HEK293 (cell line): ENCODE measurements around the gene ATRNL1.

Experiments used
- CTCF ChIA-PET: fragments of 350-600 bp; formaldehyde crosslinking; extraction: SDS; loops from one replicate; lab custom pipeline; 2021; ENCODE audit warnings: antibody characterized with exemption; lab: Yijun Ruan, JAX
- POLR2A ChIA-PET: fragments of 300-600 bp; formaldehyde crosslinking; extraction: SDS; loops from one replicate; lab custom pipeline; 2020; ENCODE audit warnings: antibody characterized with exemption, inconsistent platforms; lab: Yijun Ruan, JAX
- H3K27ac ChIP-seq: fragments of 200-500 bp; sonication (Bioruptor generic); 2 replicates; pipeline ENCODE4 v1.5.1; 2014; ENCODE audit warnings: low read depth, low read length, control low read depth, inconsistent platforms; ENCODE audit errors: extremely low read depth
- H3K36me3 ChIP-seq, 2 experiments: fragments of 200-500 bp in 1 of 2; sonication (Bioruptor generic) in 1 of 2; 1 replicate in 1 of 2; 2 replicates in 1 of 2; pipeline ENCODE4 v1.5.1; 2014 to 2017; ENCODE audit warnings: inconsistent platforms in 2 of 2, low read length in 2 of 2; ENCODE audit not compliant: control insufficient read depth in 2 of 2, insufficient read depth in 1 of 2
- H3K4me1 ChIP-seq: fragments of 200-500 bp; sonication (Bioruptor generic); 2 replicates; pipeline ENCODE4 v1.5.1; 2014; ENCODE audit warnings: mild to moderate bottlenecking, low read length, inconsistent platforms; ENCODE audit not compliant: control insufficient read depth, insufficient read depth
- H3K4me3 ChIP-seq: 2 replicates; pipeline ENCODE4 v1.5.1; 2011; ENCODE audit warnings: low read depth, mild to moderate bottlenecking, control low read depth, low read length, moderate library complexity
- H3K9me3 ChIP-seq: fragments of 200-500 bp; sonication (Bioruptor generic); 2 replicates; pipeline ENCODE4 v1.5.1; 2014; ENCODE audit warnings: low read depth, low read length, inconsistent platforms; ENCODE audit not compliant: control insufficient read depth, insufficient read depth
- GLIS2 ChIP-seq: fragments of 450-650 bp; formaldehyde crosslinking; IDR thresholded peaks from 2 replicates; pipeline ENCODE4 v1.5.1; 2016; ENCODE audit warnings: missing biosample characterization, missing genetic modification characterization
- HOXA7 ChIP-seq: sonication (generic); formaldehyde crosslinking; IDR thresholded peaks from 2 replicates; pipeline ENCODE4 v1.8.1; 2022; ENCODE audit warnings: missing genetic modification reagents, borderline replicate concordance
- PRDM1 ChIP-seq: fragments of 450-650 bp; formaldehyde crosslinking; IDR thresholded peaks from 2 replicates; pipeline ENCODE4; 2016; ENCODE audit warnings: missing biosample characterization, missing genetic modification characterization
- RBAK ChIP-seq: fragments of 450-650 bp; formaldehyde crosslinking; IDR thresholded peaks from 2 replicates; pipeline ENCODE4 v1.5.1; 2016; ENCODE audit warnings: missing biosample characterization, missing genetic modification characterization
- SCRT1 ChIP-seq: fragments of 450-650 bp; formaldehyde crosslinking; IDR thresholded peaks from 2 replicates; pipeline ENCODE4 v1.5.1; 2016; ENCODE audit warnings: missing biosample characterization, missing genetic modification characterization, borderline replicate concordance
- ZBTB20 ChIP-seq: fragments of 450-650 bp; formaldehyde crosslinking; IDR thresholded peaks from 2 replicates; pipeline ENCODE4 v1.5.1; 2016; ENCODE audit warnings: missing biosample characterization, missing genetic modification characterization
- ZFHX2 ChIP-seq: fragments of 450-650 bp; formaldehyde crosslinking; conservative IDR thresholded peaks from 2 replicates; pipeline ENCODE4 v1.5.1; 2016; ENCODE audit warnings: missing biosample characterization, missing genetic modification characterization
- ZNF174 ChIP-seq: fragments of 450-650 bp; formaldehyde crosslinking; IDR thresholded peaks from 2 replicates; pipeline ENCODE4 v1.5.0; 2017; ENCODE audit warnings: missing biosample characterization, mild to moderate bottlenecking, missing genetic modification characterization
- ZNF280D ChIP-seq: fragments of 450-650 bp; formaldehyde crosslinking; IDR thresholded peaks from 2 replicates; pipeline ENCODE4 v1.5.1; 2016; ENCODE audit warnings: missing biosample characterization, missing genetic modification characterization
- ZNF391 ChIP-seq: fragments of 450-650 bp; formaldehyde crosslinking; IDR thresholded peaks from 2 replicates; pipeline ENCODE4 v1.5.1; 2016; ENCODE audit warnings: low read depth, missing biosample characterization, missing genetic modification characterization, borderline replicate concordance
- ZNF48 ChIP-seq: fragments of 450-650 bp; formaldehyde crosslinking; IDR thresholded peaks from 2 replicates; pipeline ENCODE4 v1.5.1; 2016; ENCODE audit warnings: missing biosample characterization, missing genetic modification characterization
- ZNF510 ChIP-seq: fragments of 450-650 bp; formaldehyde crosslinking; IDR thresholded peaks from 2 replicates; pipeline ENCODE4 v1.5.1; 2018; ENCODE audit warnings: mild to moderate bottlenecking, missing genetic modification characterization, missing biosample characterization; ENCODE audit not compliant: insufficient replicate concordance
- ZNF513 ChIP-seq: fragments of 450-650 bp; IDR thresholded peaks from 2 replicates; pipeline ENCODE4 v1.5.1; 2018; ENCODE audit warnings: missing biosample characterization, missing genetic modification characterization
- ZNF529 ChIP-seq: fragments of 450-650 bp; formaldehyde crosslinking; IDR thresholded peaks from 2 replicates; pipeline ENCODE4 v1.5.1; 2017; ENCODE audit warnings: missing genetic modification characterization, missing biosample characterization; ENCODE audit not compliant: insufficient replicate concordance
- ZNF561 ChIP-seq: fragments of 450-650 bp; IDR thresholded peaks from 2 replicates; pipeline ENCODE4 v1.5.1; 2018; ENCODE audit warnings: missing biosample characterization, missing genetic modification characterization, borderline replicate concordance
- ZNF600 ChIP-seq: fragments of 450-650 bp; formaldehyde crosslinking; IDR thresholded peaks from 2 replicates; pipeline ENCODE4 v1.5.1; 2016; ENCODE audit warnings: missing biosample characterization, missing genetic modification characterization
- ZNF629 ChIP-seq: fragments of 450-650 bp; formaldehyde crosslinking; IDR thresholded peaks from 2 replicates; pipeline ENCODE4 v1.5.1; 2017; ENCODE audit warnings: missing biosample characterization, missing genetic modification characterization
- ZNF654 ChIP-seq: fragments of 450-650 bp; formaldehyde crosslinking; IDR thresholded peaks from 2 replicates; pipeline ENCODE4 v1.5.1; 2016; ENCODE audit warnings: low read depth, missing biosample characterization, missing genetic modification characterization
- ZNF660 ChIP-seq: fragments of 450-650 bp; IDR thresholded peaks from 2 replicates; pipeline ENCODE4 v1.5.1; 2018; ENCODE audit warnings: missing biosample characterization, mild to moderate bottlenecking, missing genetic modification characterization
- ZNF768 ChIP-seq: fragments of 450-650 bp; formaldehyde crosslinking; IDR thresholded peaks from 2 replicates; pipeline ENCODE4 v1.5.1; 2018; ENCODE audit warnings: missing biosample characterization, mild to moderate bottlenecking, missing genetic modification characterization

The ATRNL1 gene

GRCh38 chr10:115947104-115947503 is 853.9 kb downstream of the ATRNL1 start:
- Histone ChIP-seq H3K9me3 (no peaks in the 10 kb centered on the region), H3K4me1 (peaks cover 10% of the 10 kb centered on the region; the same call in 1 of the 2 replicates), H3K27ac (no peak overlapping the region), H3K4me3 (no peak overlapping the region), H3K36me3 (no peaks in the 10 kb centered on the region)
- CTCF ChIA-PET, result interaction anchor here (0.8 kb wide), 1 partner anchor 341 kb away, joined by 4 read pairs; no protein-coding TSS in a partner anchor
- TF ChIP-seq ZNF629 (tag by site-specific recombination) (no peak), ZBTB20 (tag by site-specific recombination) (no peak), ZNF48 (tag by site-specific recombination) (no peak), ZNF510 (tag by site-specific recombination) (no peak), ZNF174 (tag by site-specific recombination) (no peak), SCRT1 (tag by site-specific recombination) (no peak), ZNF391 (tag by site-specific recombination) (no peak), PRDM1 (tag by site-specific recombination) (no peak), ZNF513 (no peak), ZNF660 (tag by site-specific recombination) (no peak), ZNF280D (tag by site-specific recombination) (no peak), ZNF529 (tag by site-specific recombination) (no peak), RBAK (tag by site-specific recombination) (no peak), HOXA7 (no peak), ZNF561 (tag by site-specific recombination) (no peak), GLIS2 (no peak), ZNF768 (no peak), ZNF600 (tag by site-specific recombination) (no peak)
- POLR2A ChIA-PET, result no interaction called here

- POLR2A ChIA-PET, result no interaction called here
- no peak for TF ChIP-seq ZFHX2 (tag by site-specific recombination)
- TF ChIP-seq ZNF600 (tag by site-specific recombination), result no peak
- TF ChIP-seq ZNF654 (tag by site-specific recombination), result 0 out of 2 replicates have a peak, but pooled peaks have one; percentile 4
Observed at GRCh38 chr10:115948465-115948864, 855.3 kb downstream of the ATRNL1 start.

More at GRCh38 chr10:115948465-115948864, 855.3 kb downstream of the ATRNL1 start:
- Histone ChIP-seq H3K4me3 (no peak overlapping the region), H3K36me3 (no peaks in the 10 kb centered on the region), H3K27ac (no peak overlapping the region), H3K9me3 (no peaks in the 10 kb centered on the region), H3K4me1 (peaks cover 10% of the 10 kb centered on the region; the same call in 1 of the 2 replicates)
- CTCF ChIA-PET, result interaction anchor here (0.8 kb wide), 1 partner anchor 10 kb away, joined by 3 read pairs; no protein-coding TSS in a partner anchor
